ENCODE data around the gene GULP1.

GULP1 gene

GRCh38 chr2:188573453-188573852 lies 281.8 kb downstream of the GULP1 start:
- DNase-seq (ENCODE audit: low read depth in 1 of 2, low spot score in 1 of 2) = no peak
- Histone ChIP-seq H3K4me3 (replicated peaks; ENCODE audit: insufficient read depth, low read length) (no peak overlapping the region), H3K27me3 (ENCODE audit: insufficient read depth, poor library complexity, severe bottlenecking) (no peaks in the 10 kb centered on the region), H3K27ac (replicated peaks) (no peak overlapping the region)
- TF ChIP-seq, protein P1, sequence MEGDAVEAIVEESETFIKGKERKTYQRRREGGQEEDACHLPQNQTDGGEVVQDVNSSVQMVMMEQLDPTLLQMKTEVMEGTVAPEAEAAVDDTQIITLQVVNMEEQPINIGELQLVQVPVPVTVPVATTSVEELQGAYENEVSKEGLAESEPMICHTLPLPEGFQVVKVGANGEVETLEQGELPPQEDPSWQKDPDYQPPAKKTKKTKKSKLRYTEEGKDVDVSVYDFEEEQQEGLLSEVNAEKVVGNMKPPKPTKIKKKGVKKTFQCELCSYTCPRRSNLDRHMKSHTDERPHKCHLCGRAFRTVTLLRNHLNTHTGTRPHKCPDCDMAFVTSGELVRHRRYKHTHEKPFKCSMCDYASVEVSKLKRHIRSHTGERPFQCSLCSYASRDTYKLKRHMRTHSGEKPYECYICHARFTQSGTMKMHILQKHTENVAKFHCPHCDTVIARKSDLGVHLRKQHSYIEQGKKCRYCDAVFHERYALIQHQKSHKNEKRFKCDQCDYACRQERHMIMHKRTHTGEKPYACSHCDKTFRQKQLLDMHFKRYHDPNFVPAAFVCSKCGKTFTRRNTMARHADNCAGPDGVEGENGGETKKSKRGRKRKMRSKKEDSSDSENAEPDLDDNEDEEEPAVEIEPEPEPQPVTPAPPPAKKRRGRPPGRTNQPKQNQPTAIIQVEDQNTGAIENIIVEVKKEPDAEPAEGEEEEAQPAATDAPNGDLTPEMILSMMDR (IDR thresholded peaks at IDR 0.05; ENCODE audit: insufficient read depth, low read length) = no peak
- TF ChIP-seq REST (IDR thresholded peaks at IDR 0.05; ENCODE audit: insufficient replicate concordance, low read depth) = no peak
- TF ChIP-seq POLR2AphosphoS5 (IDR thresholded peaks at IDR 0.05; ENCODE audit: low read depth) = no peak
- TF ChIP-seq SPI1 (IDR thresholded peaks at IDR 0.05; ENCODE audit: borderline replicate concordance, low read depth) = no peak
- TF ChIP-seq GABPA (IDR thresholded peaks at IDR 0.05; ENCODE audit: low read depth) = no peak

DNA sequence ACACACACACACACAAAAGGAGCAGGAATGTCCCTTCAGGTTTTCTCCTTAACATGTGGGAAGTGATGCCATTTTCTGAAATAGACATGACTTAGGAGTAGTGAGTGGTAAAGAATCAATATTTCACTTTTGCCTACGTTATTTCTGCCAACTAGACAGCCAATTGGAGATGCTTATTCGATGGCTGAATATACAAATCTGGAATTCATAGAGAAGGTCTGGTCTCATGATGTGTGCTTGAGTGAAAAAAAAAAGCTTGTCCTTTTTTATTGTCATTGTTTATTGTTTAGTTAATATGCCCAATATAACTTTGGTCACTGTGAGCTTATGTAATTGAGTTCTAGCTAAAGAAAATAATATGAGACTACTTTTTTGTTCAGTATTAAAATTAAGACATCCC lies 284.3 kb downstream of the GULP1 start:
- H3K27me3 ChIP-seq (ENCODE audit: insufficient read depth, poor library complexity, severe bottlenecking) = no peaks in the 10 kb centered on the region
- no peak overlapping the region for H3K27ac ChIP-seq (replicated peaks)
- DNase-seq (ENCODE audit: low read depth in 1 of 2, low spot score in 1 of 2) = no peak
- H3K4me3 ChIP-seq (replicated peaks; ENCODE audit: insufficient read depth, low read length) = no peak overlapping the region
- TF ChIP-seq POLR2AphosphoS5 (IDR thresholded peaks at IDR 0.05; ENCODE audit: low read depth) (no peak), GABPA (IDR thresholded peaks at IDR 0.05; ENCODE audit: low read depth) (no peak), SPI1 (IDR thresholded peaks at IDR 0.05; ENCODE audit: borderline replicate concordance, low read depth) (no peak), REST (IDR thresholded peaks at IDR 0.05; ENCODE audit: insufficient replicate concordance, low read depth) (no peak)
- TF ChIP-seq, protein P1 (IDR thresholded peaks at IDR 0.05; ENCODE audit: insufficient read depth, low read length) = no peak

- no peak overlapping the region for H3K27ac ChIP-seq (replicated peaks)
- no peak for DNase-seq (ENCODE audit: low read depth in 1 of 2, low spot score in 1 of 2)
- TF ChIP-seq REST (IDR thresholded peaks at IDR 0.05; ENCODE audit: insufficient replicate concordance, low read depth) = no peak
- TF ChIP-seq, protein P1 (IDR thresholded peaks at IDR 0.05; ENCODE audit: insufficient read depth, low read length) = no peak
- TF ChIP-seq POLR2AphosphoS5 (IDR thresholded peaks at IDR 0.05; ENCODE audit: low read depth) = no peak
- no peak for TF ChIP-seq SPI1 (IDR thresholded peaks at IDR 0.05; ENCODE audit: borderline replicate concordance, low read depth)
- TF ChIP-seq GABPA (IDR thresholded peaks at IDR 0.05; ENCODE audit: low read depth) = no peak
- H3K4me3 ChIP-seq (replicated peaks; ENCODE audit: insufficient read depth, low read length) = no peak overlapping the region
- H3K27me3 ChIP-seq (ENCODE audit: insufficient read depth, poor library complexity, severe bottlenecking) = no peaks in the 10 kb centered on the region
Measured at GRCh38 chr2:188576651-188577050, 285.0 kb downstream of the GULP1 start.
